Measurements from ENCODE around the gene FGF5.
A peak's percentile ranks its signal among the peaks of the same experiment; 100 is the strongest.

The FGF5 gene

GRCh38 chr4:80307183-80307735 is 40.8 kb downstream of the FGF5 start (continued):
- TF ChIP-seq ZSCAN18 (tag by site-specific recombination; IDR thresholded peaks at IDR 0.05) (no peak), ZBTB10 (tag by site-specific recombination; IDR thresholded peaks at IDR 0.05) (no peak), PATZ1 (tag by site-specific recombination; IDR thresholded peaks at IDR 0.05) (peak; percentile 36), ZNF398 (tag by site-specific recombination; IDR thresholded peaks at IDR 0.05) (peak; percentile 69), ZNF302 (tag by site-specific recombination; IDR thresholded peaks at IDR 0.05; ENCODE audit: low read depth) (no peak), ZNF280C (tag by site-specific recombination; IDR thresholded peaks at IDR 0.05) (no peak), MZF1 (tag by site-specific recombination; IDR thresholded peaks at IDR 0.05; ENCODE audit: borderline replicate concordance) (peak; percentile 85), ZNF777 (tag by site-specific recombination; IDR thresholded peaks at IDR 0.05; ENCODE audit: borderline replicate concordance) (no peak), WT1 (tag by site-specific recombination; IDR thresholded peaks at IDR 0.05) (peak; percentile 97), ZNF354C (tag by site-specific recombination; IDR thresholded peaks at IDR 0.05; ENCODE audit: borderline replicate concordance, low read depth) (no peak), PRDM10 (tag by site-specific recombination; IDR thresholded peaks at IDR 0.05) (no peak), PRDM2 (tag by site-specific recombination; IDR thresholded peaks at IDR 0.05; ENCODE audit: borderline replicate concordance) (no peak), TCF7L2 (IDR thresholded peaks at IDR 0.05; ENCODE audit: borderline replicate concordance, low read depth, low read length) (peak; percentile 80)
